ENCODE measurements around the gene TRPM3.

DNA sequence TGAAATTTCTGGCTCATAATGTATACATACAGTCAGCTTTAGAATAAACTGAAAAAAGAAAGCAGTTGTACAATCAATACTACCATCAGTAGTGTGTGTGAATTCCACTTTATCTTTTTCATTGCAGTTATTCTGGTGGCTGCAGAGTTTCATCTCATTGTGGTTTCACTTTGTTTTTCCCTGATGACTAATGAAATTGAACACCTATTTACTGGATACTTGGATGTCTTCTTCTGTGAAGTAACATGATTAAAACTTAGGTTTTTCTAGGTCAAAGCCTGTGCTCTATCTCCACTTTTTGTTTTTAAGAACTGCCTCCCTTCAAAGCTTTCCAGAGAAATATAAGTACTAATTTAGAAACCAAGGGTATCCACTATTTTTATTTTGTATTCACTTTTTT is 174.3 kb downstream of the TRPM3 start:
- no peak for TF ChIP-seq CTCF (IDR thresholded peaks at IDR 0.05; ENCODE audit: insufficient read depth, low read length)
- TF ChIP-seq REST (IDR thresholded peaks at IDR 0.05; ENCODE audit: insufficient replicate concordance, low read depth) = no peak
- TF ChIP-seq GABPA (IDR thresholded peaks at IDR 0.05; ENCODE audit: low read depth) = no peak
